ENCODE results near the gene SAMSN1. TPM values are rescaled to one million over a fixed set of nuclear protein-coding genes. Genes with fewer than 3 reads are reported as not detected.

The SAMSN1 gene
- total and polyA plus RNA-seq, 2 of the 8 experiments (the other 6 are each of a cell fraction or from before 2014, with no cell fraction given), result 0.50 to 3.0 TPM

- H4K8ac ChIP-seq (ENCODE audit: extremely low read depth, insufficient read depth, low read length), result no peak overlapping the region
- no peaks in the 10 kb centered on the region; a peak in 1 of 4 replicates for H3K9me3 ChIP-seq (ENCODE audit: insufficient read depth in 2 of 2, low read depth in 1 of 2, low read length in 1 of 2)
- no peaks in the 10 kb centered on the region for H3K4me1 ChIP-seq (replicated peaks in 1 of 4; ENCODE audit: control insufficient read depth in 3 of 4, insufficient read depth in 4 of 4, low read length in 3 of 4)
- H3K79me2 ChIP-seq (ENCODE audit: control insufficient read depth in 1 of 2, insufficient read depth in 2 of 2, low read length in 2 of 2), result no peaks in the 10 kb centered on the region
- H2AFZ ChIP-seq (ENCODE audit: low read length), result no peak overlapping the region
- no peak for DNase-seq (ENCODE audit: low read depth in 1 of 2, low spot score in 2 of 2)
- CTCF ChIA-PET (ENCODE audit: partially characterized antibody), result no interaction called here
- H3K14ac ChIP-seq (ENCODE audit: insufficient read length), result no peak overlapping the region
- no peak overlapping the region for H4K5ac ChIP-seq (ENCODE audit: insufficient read length, low read depth, low read length)
- no peaks in the 10 kb centered on the region for H3K79me1 ChIP-seq (ENCODE audit: low read depth, low read length)
- no peak overlapping the region for H3K4ac ChIP-seq (replicated peaks; ENCODE audit: insufficient read length, low read depth, low read length)
- H3K27ac ChIP-seq (ENCODE audit: low read depth, low read length), result no peak overlapping the region
- no peak overlapping the region for H2BK15ac ChIP-seq (ENCODE audit: low read length)
- no peaks in the 10 kb centered on the region for H3K36me3 ChIP-seq (ENCODE audit: control insufficient read depth in 2 of 4, insufficient read depth in 4 of 4, low read length in 3 of 4)
- H3K4me2 ChIP-seq (ENCODE audit: insufficient read depth in 1 of 2, low read depth in 2 of 2, low read length in 2 of 2), result no peak overlapping the region
- H3K23ac ChIP-seq (ENCODE audit: insufficient read length), result no peak overlapping the region
- no peaks in the 10 kb centered on the region for H3K23me2 ChIP-seq (ENCODE audit: low read depth, low read length)
- POLR2A ChIA-PET (ENCODE audit: partially characterized antibody), result no interaction called here
- 94% methylated on average over 4 of the region's 4 CpGs; no CpG with 5 or more reads in 1 of the 2 experiments for WGBS, 2 experiments (ENCODE audit: extremely low coverage in 1 of 2, insufficient coverage in 1 of 2, insufficient read length in 1 of 2, insufficient replicate concordance in 2 of 2, low coverage in 1 of 2, low lambda C conversion rate in 2 of 2, missing lambda C conversion rate in 1 of 2)
- H3K18ac ChIP-seq (ENCODE audit: extremely low read depth, low read length), result no peak overlapping the region
- no peaks in the 10 kb centered on the region for H3K27me3 ChIP-seq (replicated peaks in 1 of 4; ENCODE audit: control insufficient read depth in 3 of 4, extremely low read depth in 1 of 4, insufficient read depth in 3 of 4, low read length in 3 of 4)
- H3K4me3 ChIP-seq (ENCODE audit: extremely low read depth in 1 of 4, insufficient read depth in 2 of 4, low read depth in 3 of 4, low read length in 4 of 4), result no peak overlapping the region
- H2BK12ac ChIP-seq (ENCODE audit: low read depth, low read length), result no peak overlapping the region
- FAIRE-seq, result no peak
- H2BK5ac ChIP-seq (ENCODE audit: low read depth, low read length), result no peak overlapping the region
- H2AK5ac ChIP-seq (ENCODE audit: low read depth, low read length), result no peak overlapping the region
- no peak overlapping the region for H2BK120ac ChIP-seq (replicated peaks; ENCODE audit: low read depth, low read length)
- H4K91ac ChIP-seq (replicated peaks; ENCODE audit: insufficient read length, low read length), result no peak overlapping the region
- H4K20me1 ChIP-seq (replicated peaks in 1 of 2; ENCODE audit: control insufficient read depth in 1 of 2, insufficient read depth in 2 of 2, low read length in 2 of 2), result no peaks in the 10 kb centered on the region
- H3K56ac ChIP-seq (replicated peaks; ENCODE audit: insufficient read length, low read depth, low read length), result no peak overlapping the region
- H3K9ac ChIP-seq (replicated peaks in 1 of 4; ENCODE audit: extremely low read depth in 1 of 4, low read depth in 3 of 4, low read length in 3 of 4), result no peak overlapping the region
- H2BK20ac ChIP-seq (ENCODE audit: low read length), result no peak overlapping the region
- TF ChIP-seq HDAC2 (IDR thresholded peaks at IDR 0.05; ENCODE audit: borderline replicate concordance in 1 of 2, low read depth in 2 of 2, low read length in 2 of 2) (no peak), POU5F1 (IDR thresholded peaks at IDR 0.05; ENCODE audit: low read depth, low read length) (no peak)
Measured at GRCh38 chr21:14583629-14584255, 37.6 kb upstream of the SAMSN1 start.

Data from H1 (cell line).